Mucosa of gallbladder (tissue), 1 donor: ENCODE measurements around the gene MAN1B1. TPM values are rescaled to one million over a fixed set of nuclear protein-coding genes. Genes with fewer than 3 reads are reported as not detected.

ENCODE experiments used
- DNase-seq: peaks from one replicate; pipeline ENCODE4 v3.0.0-alpha.2; 2020; ENCODE audit warnings: low spot score
- total RNA-seq: library from RNA; stranded (reverse); gene quantifications from one replicate; pipeline ENCODE4 v1.2.1, GENCODE V29; 2021
- donor health status: DM: no; HTN: no; CAD: no.

MAN1B1 gene
- total RNA-seq, 1 donor from 2014 or later: 59.8 TPM

GRCh38 chr9:137084526-137084925 lies 2.3 kb upstream of the MAN1B1 start:
- DNase-seq: no peak

GRCh38 chr9:137085920-137086530 lies 760 bp upstream of the MAN1B1 start:
- no peak for DNase-seq

- DNase-seq: no peak
These were observed 682 bp downstream of the MAN1B1 start for GRCh38 chr9:137087409-137087925.

GRCh38 chr9:137088121-137088520 lies 1.3 kb downstream of the MAN1B1 start:
- no peak for DNase-seq

GRCh38 chr9:137089232-137089947 lies 2.6 kb downstream of the MAN1B1 start:
- no peak for DNase-seq

GRCh38 chr9:137095664-137096517 lies 9.1 kb downstream of the MAN1B1 start:
- no peak for DNase-seq

- DNase-seq: no peak
These were observed 10.2 kb downstream of the MAN1B1 start for GRCh38 chr9:137096785-137097546.

GRCh38 chr9:137097761-137098462 lies 11.1 kb downstream of the MAN1B1 start:
- DNase-seq: no peak

- DNase-seq: no peak
These were observed 12.4 kb downstream of the MAN1B1 start for GRCh38 chr9:137099231-137099630.

GRCh38 chr9:137103206-137103999 lies 16.6 kb downstream of the MAN1B1 start:
- DNase-seq: no peak

GRCh38 chr9:137105814-137106661 lies 19.3 kb downstream of the MAN1B1 start:
- DNase-seq: no peak

- no peak for DNase-seq
These were observed 20.0 kb downstream of the MAN1B1 start for GRCh38 chr9:137106662-137107250.

- no peak for DNase-seq
These were observed 20.6 kb downstream of the MAN1B1 start for GRCh38 chr9:137107312-137107921.

GRCh38 chr9:137107982-137108381 lies 21.2 kb downstream of the MAN1B1 start:
- DNase-seq: no peak

- DNase-seq: no peak
These were observed 21.9 kb downstream of the MAN1B1 start for GRCh38 chr9:137108608-137109249.

GRCh38 chr9:137109250-137110146 lies 22.7 kb downstream of the MAN1B1 start:
- no peak for DNase-seq
